Progenitor cell of endocrine pancreas (in vitro differentiated cells): ENCODE measurements around the gene DIP2C. TPM values are rescaled to one million over a fixed set of nuclear protein-coding genes. Genes with fewer than 3 reads are reported as not detected.

Source experiments
- DNase-seq: peaks from one replicate; pipeline ENCODE4 v3.0.0; 2021; ENCODE audit warnings: low spot score; ENCODE audit not compliant: unreplicated experiment
- H3K27ac Mint-ChIP-seq: 2 replicates; pipeline ENCODE4 v1.8.0; 2021; ENCODE audit warnings: mild to moderate bottlenecking, moderate library complexity, mixed read lengths
- H3K27me3 Mint-ChIP-seq: 2 replicates; pipeline ENCODE4 v1.8.0; 2021; ENCODE audit warnings: mixed read lengths
- H3K36me3 Mint-ChIP-seq: 2 replicates; pipeline ENCODE4 v1.8.0; 2022; ENCODE audit warnings: mixed read lengths; ENCODE audit not compliant: insufficient read depth
- H3K4me1 Mint-ChIP-seq: 2 replicates; pipeline ENCODE4 v1.8.0; 2021; ENCODE audit warnings: low read depth, mixed read lengths
- H3K4me3 Mint-ChIP-seq: 2 replicates; pipeline ENCODE4 v1.8.0; 2021; ENCODE audit warnings: low read depth, mild to moderate bottlenecking, moderate library complexity, mixed read lengths
- H3K9me3 Mint-ChIP-seq: 2 replicates; pipeline ENCODE4 v1.8.0; 2021; ENCODE audit warnings: low read depth, mixed read lengths
- total RNA-seq: library from RNA; stranded (reverse); gene quantifications from 2 replicates; pipeline ENCODE4 v1.2.1, GENCODE V29; 2021
- TF ChIP-seq, protein P1 (sequence below): fragments of 200-600 bp; sonication (generic); IDR thresholded peaks from one replicate; pipeline ENCODE4 v1.5.0; 2021; ENCODE audit warnings: antibody characterized with exemption, mild to moderate bottlenecking; ENCODE audit not compliant: unreplicated experiment

The DIP2C gene
- total RNA-seq, 1 donor from 2014 or later = 27.2 TPM

DNA sequence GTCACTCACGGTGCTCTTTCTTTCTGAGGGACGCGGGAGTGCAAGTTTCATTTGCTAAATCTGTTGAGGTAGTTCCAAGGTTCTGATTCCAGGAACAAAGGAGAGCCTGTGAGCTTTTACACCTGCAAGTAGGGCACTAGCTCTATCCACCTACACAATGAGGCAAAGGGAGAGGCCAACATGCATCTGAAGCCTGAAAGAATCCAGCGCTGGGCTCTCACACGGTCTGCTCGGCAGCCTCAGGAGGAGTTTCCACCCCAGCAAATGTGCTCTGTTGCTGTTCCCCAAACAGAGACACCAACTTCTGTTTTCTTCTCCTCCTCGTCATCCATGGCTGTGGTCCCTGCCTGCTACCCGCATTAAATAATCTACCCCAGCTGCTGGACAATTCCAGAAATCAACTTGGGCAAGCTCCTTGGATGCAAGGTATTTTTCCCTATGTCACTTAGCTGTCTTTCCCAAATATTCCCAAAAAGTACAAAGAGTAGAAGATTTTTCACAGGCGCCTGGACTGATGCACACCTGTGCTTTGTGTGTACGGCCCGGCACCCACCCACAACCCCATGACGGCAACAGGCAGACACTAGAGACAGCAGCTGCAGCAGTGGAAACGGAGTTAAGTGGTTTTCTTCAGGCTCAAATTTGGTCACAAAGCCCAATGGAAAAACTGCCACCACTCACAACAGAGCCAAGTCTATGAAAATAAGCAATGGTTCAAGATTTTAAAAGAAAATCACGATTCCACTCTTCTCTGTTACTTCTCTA lies 377.4 kb downstream of the DIP2C start:
- H3K9me3 Mint-ChIP-seq = no peaks in the 10 kb centered on the region
- peaks cover 8% of the 10 kb centered on the region for H3K36me3 Mint-ChIP-seq
- TF ChIP-seq, protein P1, sequence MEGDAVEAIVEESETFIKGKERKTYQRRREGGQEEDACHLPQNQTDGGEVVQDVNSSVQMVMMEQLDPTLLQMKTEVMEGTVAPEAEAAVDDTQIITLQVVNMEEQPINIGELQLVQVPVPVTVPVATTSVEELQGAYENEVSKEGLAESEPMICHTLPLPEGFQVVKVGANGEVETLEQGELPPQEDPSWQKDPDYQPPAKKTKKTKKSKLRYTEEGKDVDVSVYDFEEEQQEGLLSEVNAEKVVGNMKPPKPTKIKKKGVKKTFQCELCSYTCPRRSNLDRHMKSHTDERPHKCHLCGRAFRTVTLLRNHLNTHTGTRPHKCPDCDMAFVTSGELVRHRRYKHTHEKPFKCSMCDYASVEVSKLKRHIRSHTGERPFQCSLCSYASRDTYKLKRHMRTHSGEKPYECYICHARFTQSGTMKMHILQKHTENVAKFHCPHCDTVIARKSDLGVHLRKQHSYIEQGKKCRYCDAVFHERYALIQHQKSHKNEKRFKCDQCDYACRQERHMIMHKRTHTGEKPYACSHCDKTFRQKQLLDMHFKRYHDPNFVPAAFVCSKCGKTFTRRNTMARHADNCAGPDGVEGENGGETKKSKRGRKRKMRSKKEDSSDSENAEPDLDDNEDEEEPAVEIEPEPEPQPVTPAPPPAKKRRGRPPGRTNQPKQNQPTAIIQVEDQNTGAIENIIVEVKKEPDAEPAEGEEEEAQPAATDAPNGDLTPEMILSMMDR = no peak
- no peak overlapping the region for H3K4me3 Mint-ChIP-seq
- no peaks in the 10 kb centered on the region for H3K27me3 Mint-ChIP-seq
- H3K4me1 Mint-ChIP-seq = peaks cover 5% of the 10 kb centered on the region
- DNase-seq = no peak
- no peak overlapping the region for H3K27ac Mint-ChIP-seq

DNA sequence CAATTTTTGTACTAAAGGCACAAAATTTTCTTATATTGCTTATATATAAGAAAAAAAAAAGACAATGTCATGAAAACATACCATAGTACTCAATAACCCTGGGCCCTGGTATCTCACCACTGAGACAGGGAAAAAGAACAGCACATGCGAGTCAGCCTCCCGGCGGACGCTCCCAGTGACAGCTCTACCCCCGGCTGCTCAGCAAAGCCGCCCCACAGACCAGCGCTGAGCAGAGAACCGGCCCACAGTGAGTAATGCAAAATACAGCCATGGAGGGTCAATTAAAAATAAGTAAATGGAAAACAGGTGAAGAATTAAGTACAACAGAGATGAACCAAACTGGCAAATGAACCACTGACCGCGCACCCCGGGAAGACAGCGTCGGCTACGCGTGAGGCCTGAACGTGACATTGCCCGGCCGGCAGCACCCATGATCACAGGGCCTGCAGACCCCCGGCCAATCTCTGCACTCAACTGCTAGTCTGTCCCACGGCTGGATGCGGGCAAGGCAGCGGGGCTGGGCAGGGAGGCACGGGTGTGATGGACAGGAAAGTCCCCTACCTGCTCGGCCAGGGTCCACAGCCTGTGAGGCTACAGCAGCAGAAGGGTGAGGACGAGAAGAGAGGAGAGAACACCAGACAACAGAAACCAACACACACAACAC lies 378.4 kb downstream of the DIP2C start:
- Mint-ChIP-seq H3K9me3 (no peaks in the 10 kb centered on the region), H3K36me3 (peaks cover 8% of the 10 kb centered on the region), H3K4me1 (peaks cover 13% of the 10 kb centered on the region), H3K4me3 (no peak overlapping the region), H3K27me3 (no peaks in the 10 kb centered on the region), H3K27ac (no peak overlapping the region)
- TF ChIP-seq, protein P1 = no peak
- no peak for DNase-seq

DNA sequence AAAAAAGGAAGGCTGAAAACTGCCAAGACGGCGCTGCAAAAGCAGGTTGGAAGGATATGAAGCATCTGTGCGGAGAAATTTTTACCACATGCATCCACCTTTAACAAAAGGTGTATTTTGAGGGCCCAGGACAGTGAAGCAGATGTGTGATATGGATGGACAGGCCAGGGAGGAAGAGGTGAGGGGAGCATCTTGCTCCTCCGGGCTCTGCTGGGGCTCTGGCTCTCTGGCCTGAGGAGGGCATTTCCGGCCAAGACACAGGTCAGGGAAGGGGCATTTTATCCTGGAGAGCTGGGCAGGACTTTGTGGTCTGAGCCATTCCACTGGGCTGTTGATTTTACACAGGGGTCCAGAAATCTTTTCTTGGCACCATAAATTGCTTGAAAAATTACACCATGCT lies 379.1 kb downstream of the DIP2C start:
- H3K4me1 Mint-ChIP-seq = peaks cover 13% of the 10 kb centered on the region
- H3K27me3 Mint-ChIP-seq = no peaks in the 10 kb centered on the region
- H3K27ac Mint-ChIP-seq = no peak overlapping the region
- no peaks in the 10 kb centered on the region for H3K9me3 Mint-ChIP-seq
- peaks cover 5% of the 10 kb centered on the region for H3K36me3 Mint-ChIP-seq
- DNase-seq = no peak
- TF ChIP-seq, protein P1 = no peak
- H3K4me3 Mint-ChIP-seq = no peak overlapping the region

DNA sequence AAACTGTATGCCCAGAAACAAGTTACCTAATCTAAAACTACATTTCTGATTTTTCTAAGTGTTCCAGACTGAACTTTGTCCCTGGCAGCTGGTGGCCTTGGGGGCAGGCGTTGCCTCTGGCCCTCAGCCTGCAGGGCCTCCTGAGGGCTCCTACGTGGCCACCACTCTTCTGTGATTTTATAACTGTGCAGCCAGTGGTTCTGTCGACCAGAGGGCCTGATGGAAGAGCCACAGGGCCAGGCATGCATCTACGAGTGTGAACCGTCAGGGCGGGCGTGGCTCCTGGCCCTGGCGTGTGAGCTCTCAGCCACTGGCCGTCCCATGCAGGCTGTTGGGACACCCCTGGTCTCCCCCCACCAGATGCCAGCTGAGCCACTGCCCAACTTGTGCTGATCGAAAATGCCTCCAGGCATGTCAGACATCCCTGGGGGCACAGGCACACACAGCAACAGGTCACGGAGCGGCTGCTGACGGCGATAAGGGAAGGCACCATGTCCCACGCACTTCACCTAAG lies 380.8 kb downstream of the DIP2C start:
- Mint-ChIP-seq H3K27ac (peak overlapping the region; percentile 33), H3K9me3 (no peaks in the 10 kb centered on the region), H3K27me3 (no peaks in the 10 kb centered on the region)

DNA sequence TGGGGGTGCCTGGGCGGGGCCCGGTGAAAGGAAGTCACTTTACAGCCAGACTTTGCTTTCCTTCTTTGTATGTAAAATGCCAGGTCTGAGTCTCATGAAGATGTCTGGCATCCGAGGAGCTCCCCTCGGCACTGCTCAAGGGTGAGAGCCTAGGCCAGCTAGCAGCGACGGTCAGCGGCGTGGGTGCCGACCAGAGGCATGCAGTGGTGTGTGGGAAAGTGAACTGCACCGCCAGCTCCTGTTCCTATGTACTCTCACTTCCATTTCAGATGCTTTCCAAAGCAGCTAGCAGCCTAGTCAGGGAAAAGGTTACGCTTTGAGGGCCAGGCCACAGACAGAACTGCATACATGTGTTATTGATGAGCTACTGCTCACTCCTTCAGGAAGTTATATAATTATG lies 381.4 kb downstream of the DIP2C start:
- TF ChIP-seq, protein P1 = no peak
- H3K27ac Mint-ChIP-seq = peak overlapping the region; percentile 33
- H3K9me3 Mint-ChIP-seq = no peaks in the 10 kb centered on the region
- no peaks in the 10 kb centered on the region for H3K27me3 Mint-ChIP-seq
- no peak for DNase-seq
- peaks cover 5% of the 10 kb centered on the region for H3K36me3 Mint-ChIP-seq
- H3K4me3 Mint-ChIP-seq = no peak overlapping the region
- H3K4me1 Mint-ChIP-seq = peaks cover 13% of the 10 kb centered on the region

More for the DNA sequence above, 380.8 kb downstream of the DIP2C start:
- DNase-seq = no peak
- TF ChIP-seq, protein P1 = no peak
- no peak overlapping the region for H3K4me3 Mint-ChIP-seq
- H3K4me1 Mint-ChIP-seq = peaks cover 13% of the 10 kb centered on the region
- peaks cover 5% of the 10 kb centered on the region for H3K36me3 Mint-ChIP-seq
